ENCODE results near the gene GPATCH2L.

- TF ChIP-seq YY1 (IDR thresholded peaks at IDR 0.05; ENCODE audit: insufficient read depth, insufficient read length) (no peak), ZNF274 (IDR thresholded peaks at IDR 0.05; ENCODE audit: low read depth, low read length) (no peak), SUZ12 (IDR thresholded peaks at IDR 0.05; ENCODE audit: extremely low read depth, insufficient read depth, insufficient read length) (no peak)
Measured at GRCh38 chr14:76154539-76155126, 2.9 kb downstream of the GPATCH2L start.
